HG02938 (cell line): ENCODE measurements around the gene NCAM1.
"Not testable (repeated sequence)": the region's sequence is repeated elsewhere in the genome, so short reads cannot be mapped to it uniquely, and the experiment has no call there.

Source experiments
- ATAC-seq: cut with Tn5 transposase; IDR thresholded peaks from one replicate; pipeline ENCODE4 v1.9.1; 2021; ENCODE audit warnings: mild to moderate bottlenecking, moderate library complexity; ENCODE audit not compliant: unreplicated experiment

Gene NCAM1

DNA sequence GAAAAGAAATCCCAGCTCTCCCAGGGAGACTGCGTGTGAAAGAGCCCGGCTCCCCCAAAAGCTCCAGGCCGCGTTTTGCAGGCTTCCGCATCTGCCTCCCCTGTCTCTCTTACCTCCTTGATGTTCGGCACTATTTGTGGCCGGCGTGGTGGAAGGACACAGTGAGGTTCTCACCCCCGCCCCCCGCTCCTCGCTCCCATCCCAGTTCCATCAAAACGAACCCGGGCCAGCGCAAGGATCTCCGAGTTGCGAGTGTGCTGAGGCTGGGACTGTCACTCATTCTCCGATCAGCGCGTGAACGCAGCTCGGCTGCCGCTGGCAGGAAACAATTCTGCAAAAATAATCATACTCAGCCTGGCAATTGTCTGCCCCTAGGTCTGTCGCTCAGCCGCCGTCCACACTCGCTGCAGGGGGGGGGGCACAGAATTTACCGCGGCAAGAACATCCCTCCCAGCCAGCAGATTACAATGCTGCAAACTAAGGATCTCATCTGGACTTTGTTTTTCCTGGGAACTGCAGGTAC is at the start of gene NCAM1:
NCAM1 (plus strand) TSS at position 275 of the 523 bp plus-strand sequence.
- no peak for ATAC-seq

- ATAC-seq: no peak
Measured at GRCh38 chr11:112922606-112923005, 38.6 kb upstream of the NCAM1 start.

GRCh38 chr11:112924836-112925235 is 36.4 kb upstream of the NCAM1 start:
- ATAC-seq: not testable (repeated sequence)

GRCh38 chr11:112925516-112926310 is 35.5 kb upstream of the NCAM1 start:
- ATAC-seq: no peak

- ATAC-seq: no peak
Measured at GRCh38 chr11:112928136-112928535, 33.1 kb upstream of the NCAM1 start.

DNA sequence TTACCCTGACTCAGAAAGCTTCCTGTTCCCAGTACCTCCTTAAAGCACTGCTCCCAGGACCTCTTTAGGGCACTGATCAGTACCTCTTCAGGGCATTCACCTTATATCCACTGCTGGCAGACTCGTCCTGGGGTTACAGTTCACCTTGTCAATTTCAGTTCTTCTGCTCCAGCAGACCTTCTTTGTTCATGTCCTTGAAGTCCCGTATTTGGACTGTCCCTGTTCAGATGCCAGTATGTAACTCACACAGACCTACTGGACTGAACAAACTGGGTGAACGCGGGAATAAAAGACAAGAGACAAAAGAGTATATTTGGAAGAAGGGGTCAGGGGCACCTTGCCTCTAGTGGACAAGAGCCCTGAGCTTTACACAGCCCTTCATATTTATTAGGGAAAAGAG is 31.8 kb upstream of the NCAM1 start:
- ATAC-seq: no peak

DNA sequence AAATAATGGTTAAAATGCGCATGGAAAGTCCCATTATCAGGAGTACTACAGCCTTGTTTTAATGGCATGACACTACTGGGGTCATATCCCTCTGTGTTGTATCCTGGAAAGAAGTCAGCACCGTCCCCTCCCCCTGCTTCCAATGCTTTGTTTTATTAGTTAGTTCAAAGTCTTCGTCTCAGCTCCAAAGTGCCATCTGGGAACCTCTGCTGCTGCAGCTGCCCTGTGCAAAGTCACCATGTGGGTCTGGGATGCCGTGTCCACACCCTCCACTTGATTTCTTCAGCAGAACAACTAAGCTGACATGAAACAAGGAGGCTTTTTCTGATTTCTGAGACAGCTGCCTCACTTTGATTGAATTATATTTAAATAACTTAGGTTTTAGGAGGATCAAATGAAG is 29.5 kb upstream of the NCAM1 start:
- ATAC-seq: no peak

- no peak for ATAC-seq
Measured at GRCh38 chr11:112932593-112932992, 28.6 kb upstream of the NCAM1 start.

DNA sequence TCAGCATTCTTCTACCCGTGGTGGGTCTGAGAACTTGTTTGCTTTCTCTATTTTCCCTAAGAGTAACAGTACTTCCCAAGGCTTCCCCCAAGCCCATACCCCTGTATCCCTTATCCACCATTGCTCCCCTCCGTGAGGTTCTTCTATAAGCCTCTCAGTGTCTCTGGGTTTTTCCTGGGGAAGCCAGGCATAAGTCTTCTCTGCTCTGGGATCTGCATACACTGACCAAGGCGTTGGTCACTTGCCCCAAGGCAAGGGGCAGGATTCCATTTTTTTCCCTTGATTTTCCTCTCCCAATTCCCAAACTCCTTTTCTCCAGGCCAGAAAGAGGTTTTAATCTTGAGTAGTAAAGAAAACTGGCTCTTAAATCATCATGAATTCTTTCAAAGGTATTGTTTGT is 27.2 kb upstream of the NCAM1 start:
- ATAC-seq: no peak

DNA sequence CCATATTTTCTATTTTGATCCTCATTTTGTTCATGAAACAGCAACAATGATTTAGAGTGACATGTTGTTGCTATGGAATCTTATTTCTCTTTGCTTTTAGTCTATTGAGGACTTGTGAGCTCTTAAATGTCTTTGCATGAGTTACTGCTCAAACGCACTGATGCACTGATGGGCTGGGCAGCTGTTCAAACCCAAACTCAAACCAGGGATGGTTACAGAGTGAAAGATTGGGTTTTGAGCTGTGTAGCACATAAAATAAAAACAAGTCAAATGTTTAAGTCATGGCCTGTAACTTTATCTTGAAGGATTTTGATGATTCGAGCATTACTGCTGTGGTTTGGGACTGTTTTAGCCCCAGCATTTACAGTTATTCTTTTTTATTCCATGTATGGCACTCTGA is 20.1 kb upstream of the NCAM1 start:
- no peak for ATAC-seq

DNA sequence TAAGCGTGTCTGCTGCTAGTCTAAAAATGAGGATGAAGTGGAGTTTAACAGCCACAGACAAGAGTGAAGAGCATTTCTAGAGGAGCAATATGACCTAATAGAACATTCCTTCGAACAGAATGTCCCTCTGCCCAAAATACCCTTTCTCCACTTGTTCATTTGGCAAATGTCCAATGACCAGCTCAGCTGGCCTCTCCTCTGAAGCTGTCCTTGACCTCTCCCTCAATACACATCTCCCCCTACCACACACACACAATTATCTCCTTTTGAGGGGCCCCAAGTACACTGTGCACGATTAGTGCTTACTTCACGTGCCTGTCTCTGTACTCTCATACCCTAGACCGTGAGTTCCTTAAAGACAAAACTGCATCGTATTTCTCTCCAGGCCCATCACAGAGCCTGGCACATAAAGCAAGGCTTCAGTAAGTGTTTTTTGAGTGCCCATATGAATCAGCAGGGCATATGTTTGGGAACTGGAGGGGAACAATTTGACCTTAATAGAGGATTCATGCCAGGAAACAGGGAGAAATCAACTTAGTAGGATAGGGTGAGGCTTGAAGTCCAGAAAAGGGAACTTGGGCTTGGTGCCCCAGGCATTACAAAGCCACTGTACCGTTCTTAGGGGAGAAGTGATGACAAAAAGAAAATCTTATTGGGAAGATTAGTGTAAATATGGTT is 18.1 kb upstream of the NCAM1 start:
- ATAC-seq: no peak

DNA sequence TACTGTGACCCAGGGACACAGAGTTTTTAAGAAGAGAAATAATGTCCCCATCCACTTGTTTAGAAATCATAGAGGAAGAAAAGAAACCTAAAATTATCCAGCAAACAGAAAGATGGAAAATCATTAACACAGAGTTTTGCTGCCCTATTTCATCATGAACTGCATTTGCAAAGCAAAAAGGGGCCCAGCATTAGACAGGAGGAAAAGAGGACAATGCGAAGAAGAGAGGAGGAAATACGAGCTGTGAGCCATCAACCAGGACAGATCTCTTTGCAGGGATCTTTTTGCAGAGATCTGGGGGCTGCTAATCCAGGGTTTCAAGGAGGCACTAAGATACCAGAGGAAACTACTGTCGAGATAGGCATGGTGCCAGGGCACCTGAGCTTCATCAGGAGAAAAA is 14.4 kb upstream of the NCAM1 start:
- ATAC-seq: no peak

DNA sequence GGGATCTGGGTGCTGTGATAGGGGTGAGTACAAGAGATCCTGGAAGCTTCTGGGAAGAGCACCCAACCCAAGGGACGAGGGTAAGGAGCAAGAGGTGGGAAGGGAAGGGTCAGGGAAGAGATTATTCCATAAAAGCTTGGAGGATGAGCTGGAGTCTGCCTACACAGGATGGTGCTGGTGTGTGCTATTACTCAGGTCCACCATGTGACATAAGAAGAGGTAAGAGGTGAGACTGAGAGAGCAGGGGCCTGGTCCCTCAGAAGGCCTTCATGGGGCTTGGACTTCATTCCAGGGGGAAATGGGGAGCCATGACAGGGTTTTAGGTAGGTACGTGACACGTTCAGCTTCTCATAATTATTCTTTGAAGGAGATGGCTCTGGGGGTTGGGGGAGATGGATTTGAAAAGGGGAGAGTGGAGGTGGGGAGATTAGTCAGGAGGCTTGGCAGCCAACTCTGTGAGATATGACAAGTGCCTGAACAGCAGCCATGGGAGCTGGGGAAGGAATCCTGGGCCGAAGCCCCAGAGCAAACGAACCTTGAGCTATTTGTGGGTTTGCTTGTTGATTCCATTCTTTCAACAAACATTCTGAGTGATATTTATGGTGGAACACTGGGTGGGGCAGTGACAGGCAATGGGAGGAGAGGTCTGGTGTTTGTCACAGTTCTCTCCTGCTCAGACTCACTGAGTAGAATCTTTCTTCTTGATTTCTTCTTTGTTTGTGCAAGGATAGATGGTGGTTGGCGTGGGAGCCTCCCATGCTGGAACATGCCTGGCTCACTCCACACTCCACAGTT is 11.2 kb upstream of the NCAM1 start:
- no peak for ATAC-seq

- ATAC-seq: no peak
Measured at GRCh38 chr11:112958670-112959069, 2.5 kb upstream of the NCAM1 start.

DNA sequence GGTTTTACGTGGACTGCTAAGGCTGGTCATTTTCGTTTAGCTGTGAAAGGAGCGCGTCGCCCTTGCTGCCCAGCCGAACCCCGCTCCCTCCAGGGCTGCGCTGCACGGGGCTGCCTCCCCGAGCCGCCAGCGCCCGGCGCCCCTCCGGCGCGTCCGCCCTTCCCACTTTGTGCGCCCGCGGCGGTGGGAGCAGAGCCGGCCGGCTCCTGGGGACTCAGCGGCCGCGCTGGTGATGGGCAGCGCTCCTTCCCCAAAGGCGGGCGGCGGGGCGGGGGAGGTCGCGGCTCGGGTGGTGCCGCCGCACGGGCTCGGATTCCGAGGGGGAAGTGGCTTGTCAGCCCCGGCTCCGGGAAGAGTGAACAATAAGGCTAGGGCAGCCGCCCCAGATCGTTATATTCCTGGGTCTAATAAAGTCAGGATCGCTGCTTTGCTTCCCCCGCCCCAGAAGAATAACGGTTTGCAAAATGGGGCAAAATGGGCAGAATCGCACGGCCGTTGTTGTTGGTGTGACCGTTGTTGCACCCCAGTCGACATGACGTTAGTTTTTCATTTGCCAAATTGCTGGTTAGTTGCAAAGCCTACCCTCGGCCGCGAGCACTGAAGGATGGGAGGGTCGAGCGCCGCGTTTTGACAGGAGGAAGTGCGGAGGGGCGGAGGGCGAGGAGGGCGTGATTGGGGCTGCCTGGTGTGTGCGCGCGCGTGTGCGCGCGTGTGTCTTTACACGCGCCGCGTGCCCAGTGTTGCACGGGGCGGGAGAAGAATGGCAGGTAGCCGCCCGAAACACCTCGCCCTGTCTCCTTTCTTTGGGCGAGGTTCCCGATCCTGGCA is 745 bp downstream of the NCAM1 start:
- no peak for ATAC-seq

DNA sequence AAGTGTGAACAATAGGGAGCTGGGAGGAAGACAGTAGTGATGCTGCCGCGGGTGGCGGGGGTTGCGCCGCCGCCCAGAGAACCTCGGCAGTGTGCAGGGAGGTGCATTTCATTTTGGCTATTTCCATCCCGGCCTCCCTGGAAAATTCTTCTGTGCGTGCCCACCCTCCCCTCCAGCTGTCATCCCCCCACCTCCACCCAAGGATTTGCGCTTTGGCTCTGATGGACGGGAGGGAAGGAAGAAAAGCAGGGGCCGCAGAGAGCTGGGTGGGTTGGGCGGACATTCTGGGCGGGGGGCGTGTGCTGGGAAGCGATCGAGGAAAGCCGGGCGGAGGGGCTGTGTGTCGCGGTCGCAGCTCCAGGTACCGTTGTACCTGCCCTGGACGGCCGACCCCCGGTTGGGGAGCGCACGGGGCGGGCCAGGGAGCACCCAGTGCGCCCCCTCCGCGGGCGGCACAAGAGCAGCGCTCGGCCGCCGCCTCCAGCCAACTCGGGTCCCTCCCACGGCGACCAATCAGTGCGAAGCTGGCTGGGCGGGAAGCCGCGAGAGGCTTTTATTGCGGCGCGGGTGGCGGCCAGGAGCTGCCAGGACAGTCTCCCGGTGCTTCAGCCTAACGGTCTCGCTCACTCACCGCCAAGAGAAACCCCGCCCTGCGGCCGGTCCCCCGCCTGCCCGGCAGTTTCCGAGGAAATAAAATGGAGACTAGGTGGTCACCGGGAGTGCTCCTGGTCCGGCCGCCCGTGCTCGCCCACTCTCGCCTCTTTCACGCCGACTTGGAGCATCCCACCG is 1.6 kb downstream of the NCAM1 start:
- ATAC-seq: no peak

DNA sequence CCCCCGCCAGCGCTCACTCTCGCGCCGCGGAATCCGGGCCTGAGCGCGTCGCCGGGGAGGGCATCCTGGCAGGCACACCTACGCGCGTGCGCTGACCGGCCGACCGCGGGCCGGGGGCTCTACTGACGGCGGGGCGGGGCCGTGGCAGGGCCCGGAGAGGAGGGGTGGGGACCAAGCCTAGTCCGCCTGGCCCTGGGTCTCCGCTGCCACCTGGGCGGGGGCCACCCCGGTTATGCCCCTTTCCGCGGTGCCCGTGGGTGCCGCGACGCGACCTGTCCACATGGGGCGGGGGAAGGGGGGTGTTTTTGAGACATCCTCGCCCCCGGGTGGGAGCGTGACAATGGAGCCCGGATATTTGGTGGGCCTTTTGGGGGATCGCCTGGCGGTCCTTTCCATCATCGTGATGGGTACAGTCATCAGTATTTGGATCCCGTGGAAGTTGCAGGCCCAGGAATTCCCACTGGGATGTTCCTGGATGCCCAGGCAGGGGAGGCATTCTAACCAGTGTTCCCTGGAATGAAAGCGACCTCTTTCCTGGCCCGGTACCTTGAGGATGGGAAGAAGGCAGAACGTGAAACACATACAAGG is 2.2 kb downstream of the NCAM1 start:
- ATAC-seq: no peak

DNA sequence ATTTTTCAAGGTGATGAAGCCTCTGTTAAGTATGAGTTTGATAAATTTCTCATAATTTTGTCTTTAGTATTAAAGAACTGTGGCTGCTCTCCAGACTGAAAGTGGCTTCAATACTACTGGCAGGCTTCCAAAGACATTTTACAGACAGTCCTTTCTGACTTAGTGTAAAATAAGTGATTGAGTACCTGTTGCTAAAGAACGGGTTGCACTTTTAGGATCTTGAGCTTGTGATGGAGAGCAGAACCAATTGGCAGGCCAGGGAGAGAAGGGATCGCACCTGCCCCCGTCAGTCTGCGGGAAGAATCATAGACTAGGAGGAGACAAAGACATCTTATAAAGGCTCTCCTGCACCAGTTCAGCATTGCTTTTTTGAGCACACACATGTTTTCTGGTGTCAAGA is 4.4 kb downstream of the NCAM1 start:
- no peak for ATAC-seq

DNA sequence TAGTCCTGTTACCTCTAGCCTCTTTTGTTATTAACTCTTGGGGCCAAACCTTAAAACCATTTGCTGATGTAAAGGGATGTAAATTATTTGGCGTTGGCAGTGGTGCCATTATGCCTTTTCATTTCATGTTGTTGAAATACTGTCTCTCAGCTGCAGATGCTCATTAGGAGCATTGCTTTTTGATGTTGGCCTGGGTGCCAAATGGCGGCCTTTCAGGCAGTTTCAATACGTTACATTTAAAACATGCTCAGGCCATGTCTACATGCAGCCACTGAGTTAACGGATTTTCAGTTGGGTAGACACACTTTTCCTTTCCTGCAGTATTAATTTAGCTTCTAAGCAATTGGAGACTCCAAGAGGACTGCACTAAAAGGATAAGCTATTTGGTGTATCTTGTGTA is 5.3 kb downstream of the NCAM1 start:
- no peak for ATAC-seq
